ENCODE results near the gene COL15A1. TPM values are rescaled to one million over a fixed set of nuclear protein-coding genes. Genes with fewer than 3 reads are reported as not detected.

The COL15A1 gene
- total and polyA plus RNA-seq, 2 of the 13 experiments (the other 11 are each of a cell fraction or from before 2014, with no cell fraction given): not detected

DNA sequence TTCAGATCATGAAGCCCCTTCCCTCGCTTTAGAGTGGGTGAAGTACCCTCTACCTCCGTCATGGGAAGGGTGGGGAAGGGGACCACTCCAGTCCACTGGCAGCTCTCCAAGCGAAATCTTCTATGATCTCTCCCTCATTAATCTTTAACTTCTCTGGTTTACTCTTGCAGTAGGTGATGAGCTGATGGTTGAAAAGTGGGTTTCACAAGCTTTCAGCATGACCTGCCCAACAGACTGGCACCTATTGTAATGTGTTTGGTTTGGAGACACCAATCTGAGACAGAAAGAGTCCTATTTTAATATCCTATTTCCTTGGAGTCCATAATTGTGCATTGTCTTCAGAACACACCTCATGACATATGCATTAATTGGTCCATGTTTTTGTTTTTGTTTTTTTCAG lies 90.4 kb downstream of the COL15A1 start:
- FAIRE-seq: no peak
- Histone ChIP-seq H4K20me1 (ENCODE audit: insufficient read depth, low read length) (no peaks in the 10 kb centered on the region), H3K4me1 (ENCODE audit: insufficient read depth, low read length) (no peaks in the 10 kb centered on the region), H3K36me3 (replicated peaks in 1 of 2; ENCODE audit: control insufficient read depth in 1 of 2, insufficient read depth in 2 of 2, low read length in 2 of 2) (no peaks in the 10 kb centered on the region), H3K27ac (ENCODE audit: extremely low read length, insufficient read depth, low read length) (no peak overlapping the region), H3K9ac (ENCODE audit: insufficient read depth, low read depth, low read length) (no peak overlapping the region), H3K4me3 (replicated peaks in 1 of 3; ENCODE audit: insufficient read depth in 1 of 3, low read depth in 2 of 3, low read length in 3 of 3) (no peak overlapping the region), H2AFZ (ENCODE audit: low read length) (no peak overlapping the region), H3K9me3 (ENCODE audit: low read length) (no peaks in the 10 kb centered on the region), H3K4me2 (ENCODE audit: low read depth, low read length) (no peak overlapping the region), H3K79me2 (ENCODE audit: insufficient read depth, low read length) (no peaks in the 10 kb centered on the region), H3K27me3 (ENCODE audit: control insufficient read depth in 1 of 2, insufficient read depth in 2 of 2, low read length in 2 of 2) (peaks cover 0 to 17% of the 10 kb centered on the region in 2 experiments; a peak in 2 of 5 replicates)
- ChIA-PET POLR2A (no interaction called here), CTCF (ENCODE audit: low intra/inter-chr PET ratio, low total read pairs) (no interaction called here)
- no peak for TF ChIP-seq HMG20A (CRISPR knock-in tag; IDR thresholded peaks at IDR 0.05; ENCODE audit: borderline replicate concordance)
- ATAC-seq: no peak
- in situ Hi-C loops (cut with HindIII; ENCODE audit: extremely low pct_ligation_motif_present, low pct_unique_long_range_greater_than_20kb): no loop called here
- DNase-seq (ENCODE audit: low spot score): no peak
- BruUV-seq (replicated peaks): no TSS peak
- WGBS (ENCODE audit: low lambda C conversion rate): 7% methylated on average over 3 of the region's 3 CpGs
- intact Hi-C loops (cut with micrococcal nuclease; ENCODE audit: unreplicated experiment): no loop called here

DNA sequence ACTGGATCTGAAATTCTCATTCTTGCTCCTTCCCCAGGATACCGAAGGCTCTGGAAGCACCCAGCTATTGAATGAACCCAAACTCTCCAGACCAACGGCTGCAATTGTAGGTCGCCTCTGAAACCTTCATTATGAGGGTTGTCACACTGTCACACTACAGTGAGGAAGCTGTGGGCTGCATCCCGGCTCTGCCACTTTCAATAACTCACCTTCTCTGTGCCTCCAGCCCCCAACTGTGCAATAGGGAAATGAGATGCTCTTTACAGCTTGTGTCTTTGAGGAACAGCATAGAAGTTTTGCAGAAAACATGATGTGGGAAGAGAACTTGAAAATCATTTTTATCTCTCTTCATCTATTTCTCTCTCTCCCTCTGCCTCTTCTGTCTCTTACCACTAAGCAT lies 91.6 kb downstream of the COL15A1 start:
- no peaks in the 10 kb centered on the region for H3K36me3 ChIP-seq (replicated peaks in 1 of 2; ENCODE audit: control insufficient read depth in 1 of 2, insufficient read depth in 2 of 2, low read length in 2 of 2)
- no peak overlapping the region for H3K9ac ChIP-seq (ENCODE audit: insufficient read depth, low read depth, low read length)
- CTCF ChIA-PET (ENCODE audit: low intra/inter-chr PET ratio, low total read pairs): no interaction called here
- POLR2A ChIA-PET: no interaction called here
- no peaks in the 10 kb centered on the region for H3K4me1 ChIP-seq (ENCODE audit: insufficient read depth, low read length)
- peaks cover 0 to 25% of the 10 kb centered on the region in 2 experiments; a peak in 2 of 5 replicates for H3K27me3 ChIP-seq (ENCODE audit: control insufficient read depth in 1 of 2, insufficient read depth in 2 of 2, low read length in 2 of 2)
- intact Hi-C loops (cut with micrococcal nuclease; ENCODE audit: unreplicated experiment): no loop called here
- no peak overlapping the region for H3K4me3 ChIP-seq (replicated peaks in 1 of 3; ENCODE audit: insufficient read depth in 1 of 3, low read depth in 2 of 3, low read length in 3 of 3)
- H2AFZ ChIP-seq (ENCODE audit: low read length): no peak overlapping the region
- WGBS (ENCODE audit: low lambda C conversion rate): 0% methylated on average over 2 of the region's 4 CpGs
- ATAC-seq (no peak), FAIRE-seq (no peak), DNase-seq (ENCODE audit: low spot score) (no peak)
- H4K20me1 ChIP-seq (ENCODE audit: insufficient read depth, low read length): no peaks in the 10 kb centered on the region
- H3K79me2 ChIP-seq (ENCODE audit: insufficient read depth, low read length): no peaks in the 10 kb centered on the region
- H3K27ac ChIP-seq (ENCODE audit: extremely low read length, insufficient read depth, low read length): no peak overlapping the region
- no peak overlapping the region for H3K4me2 ChIP-seq (ENCODE audit: low read depth, low read length)
- TF ChIP-seq DDIT3 (CRISPR knock-in tag; IDR thresholded peaks at IDR 0.05) (no peak), HIVEP1 (CRISPR knock-in tag; IDR thresholded peaks at IDR 0.05) (no peak), ZNF629 (CRISPR knock-in tag; conservative IDR thresholded peaks at IDR 0.05) (no peak), SRF (IDR thresholded peaks at IDR 0.05; ENCODE audit: low read depth, low read length) (no peak), ZNF501 (CRISPR knock-in tag; IDR thresholded peaks at IDR 0.05) (no peak), ZNF180 (CRISPR knock-in tag; IDR thresholded peaks at IDR 0.05; ENCODE audit: borderline replicate concordance, low read depth) (no peak), TRIM24 (CRISPR knock-in tag; IDR thresholded peaks at IDR 0.05) (no peak), TERF1 (CRISPR knock-in tag; IDR thresholded peaks at IDR 0.05) (no peak), ZNF441 (CRISPR knock-in tag; IDR thresholded peaks at IDR 0.05; ENCODE audit: borderline replicate concordance) (no peak)
- TF ChIP-seq, protein P1, sequence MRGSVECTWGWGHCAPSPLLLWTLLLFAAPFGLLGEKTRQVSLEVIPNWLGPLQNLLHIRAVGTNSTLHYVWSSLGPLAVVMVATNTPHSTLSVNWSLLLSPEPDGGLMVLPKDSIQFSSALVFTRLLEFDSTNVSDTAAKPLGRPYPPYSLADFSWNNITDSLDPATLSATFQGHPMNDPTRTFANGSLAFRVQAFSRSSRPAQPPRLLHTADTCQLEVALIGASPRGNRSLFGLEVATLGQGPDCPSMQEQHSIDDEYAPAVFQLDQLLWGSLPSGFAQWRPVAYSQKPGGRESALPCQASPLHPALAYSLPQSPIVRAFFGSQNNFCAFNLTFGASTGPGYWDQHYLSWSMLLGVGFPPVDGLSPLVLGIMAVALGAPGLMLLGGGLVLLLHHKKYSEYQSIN (CRISPR knock-in tag; IDR thresholded peaks at IDR 0.05; ENCODE audit: borderline replicate concordance): no peak
- TF ChIP-seq, protein P2, sequence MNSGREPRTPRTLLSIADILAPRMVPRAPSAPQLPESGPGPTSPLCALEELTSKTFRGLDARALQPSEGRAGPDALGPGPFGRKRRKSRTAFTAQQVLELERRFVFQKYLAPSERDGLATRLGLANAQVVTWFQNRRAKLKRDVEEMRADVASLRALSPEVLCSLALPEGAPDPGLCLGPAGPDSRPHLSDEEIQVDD (CRISPR knock-in tag; IDR thresholded peaks at IDR 0.05; ENCODE audit: borderline replicate concordance): no peak
- in situ Hi-C loops (cut with HindIII; ENCODE audit: extremely low pct_ligation_motif_present, low pct_unique_long_range_greater_than_20kb): no loop called here
- H3K9me3 ChIP-seq (ENCODE audit: low read length): no peaks in the 10 kb centered on the region
- no TSS peak for BruUV-seq (replicated peaks)
